Fibroblast of pulmonary artery (primary cell): Measurements from ENCODE around the gene POLR2J.

ENCODE experiments used
- DNase-seq: peaks from one replicate; pipeline ENCODE4 v3.0.0-alpha.2; 2010; ENCODE audit warnings: low read depth
- H3K4me3 ChIP-seq: replicated peaks from 2 replicates; pipeline ENCODE4 v1.5.1; 2011; ENCODE audit warnings: low read depth, mild to moderate bottlenecking, control low read depth, low read length, moderate library complexity
- TF ChIP-seq, protein P1 (sequence below): IDR thresholded peaks from 2 replicates; pipeline ENCODE4 v1.5.1; 2011; ENCODE audit warnings: mild to moderate bottlenecking, control low read depth, low read length, inconsistent platforms; ENCODE audit errors: missing control alignments

POLR2J gene

DNA sequence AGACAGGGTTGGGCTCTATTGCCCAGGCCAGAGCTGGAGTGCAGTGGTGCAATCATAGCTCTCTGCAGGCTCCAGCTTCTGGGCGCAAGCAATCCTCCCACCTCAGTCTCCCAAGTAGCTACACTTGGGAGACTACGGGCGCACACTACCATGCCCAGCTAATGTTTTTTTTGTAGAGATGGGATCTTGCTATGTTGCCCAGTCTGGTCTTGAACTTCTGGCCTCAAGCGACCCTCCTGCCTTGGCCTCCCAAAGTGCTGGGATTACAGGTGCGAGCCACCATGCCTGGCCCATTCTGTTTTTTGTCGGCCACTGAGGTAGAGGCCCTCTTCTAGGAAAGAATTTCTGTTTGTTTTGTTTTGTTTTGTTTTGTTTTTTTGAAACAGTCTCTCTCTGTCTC lies 26.3 kb downstream of the POLR2J start:
- H3K4me3 ChIP-seq, result no peak overlapping the region
- TF ChIP-seq, protein P1, sequence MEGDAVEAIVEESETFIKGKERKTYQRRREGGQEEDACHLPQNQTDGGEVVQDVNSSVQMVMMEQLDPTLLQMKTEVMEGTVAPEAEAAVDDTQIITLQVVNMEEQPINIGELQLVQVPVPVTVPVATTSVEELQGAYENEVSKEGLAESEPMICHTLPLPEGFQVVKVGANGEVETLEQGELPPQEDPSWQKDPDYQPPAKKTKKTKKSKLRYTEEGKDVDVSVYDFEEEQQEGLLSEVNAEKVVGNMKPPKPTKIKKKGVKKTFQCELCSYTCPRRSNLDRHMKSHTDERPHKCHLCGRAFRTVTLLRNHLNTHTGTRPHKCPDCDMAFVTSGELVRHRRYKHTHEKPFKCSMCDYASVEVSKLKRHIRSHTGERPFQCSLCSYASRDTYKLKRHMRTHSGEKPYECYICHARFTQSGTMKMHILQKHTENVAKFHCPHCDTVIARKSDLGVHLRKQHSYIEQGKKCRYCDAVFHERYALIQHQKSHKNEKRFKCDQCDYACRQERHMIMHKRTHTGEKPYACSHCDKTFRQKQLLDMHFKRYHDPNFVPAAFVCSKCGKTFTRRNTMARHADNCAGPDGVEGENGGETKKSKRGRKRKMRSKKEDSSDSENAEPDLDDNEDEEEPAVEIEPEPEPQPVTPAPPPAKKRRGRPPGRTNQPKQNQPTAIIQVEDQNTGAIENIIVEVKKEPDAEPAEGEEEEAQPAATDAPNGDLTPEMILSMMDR, result no peak
- DNase-seq, result no peak

- no peak overlapping the region for H3K4me3 ChIP-seq
- TF ChIP-seq, protein P1, result no peak
- no peak for DNase-seq
Observed at GRCh38 chr7:102451371-102452054, 27.2 kb downstream of the POLR2J start.

DNA sequence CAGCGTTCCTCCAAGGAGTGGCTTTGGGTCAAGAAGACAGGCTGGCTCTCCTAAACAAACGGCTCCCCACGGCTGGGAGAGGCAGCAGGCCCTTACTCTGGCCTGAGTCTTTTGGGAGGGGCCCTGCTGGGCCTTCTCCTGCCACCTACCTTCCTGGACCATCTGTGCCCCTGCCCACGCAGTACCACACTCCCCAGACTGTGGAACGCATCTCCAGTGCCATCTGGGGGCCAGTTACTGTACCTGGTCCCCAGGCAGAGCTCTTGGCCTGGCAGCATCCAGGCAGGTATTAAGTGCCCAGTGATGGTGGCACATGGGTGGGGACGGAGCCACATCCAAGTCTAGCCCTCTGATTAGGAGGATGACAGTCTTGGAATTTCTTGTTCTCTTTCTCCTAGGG lies 28.5 kb downstream of the POLR2J start:
- DNase-seq, result no peak
- TF ChIP-seq, protein P1, result peak; percentile 3

GRCh38 chr7:102449136-102449535 lies 29.6 kb downstream of the POLR2J start:
- TF ChIP-seq, protein P1, result no peak
- no peak for DNase-seq
- H3K4me3 ChIP-seq, result no peak overlapping the region

More for the DNA sequence above, 28.5 kb downstream of the POLR2J start:
- H3K4me3 ChIP-seq, result no peak overlapping the region

GRCh38 chr7:102447311-102447710 lies 31.4 kb downstream of the POLR2J start:
- H3K4me3 ChIP-seq, result no peak overlapping the region
- DNase-seq, result no peak
- TF ChIP-seq, protein P1, result no peak

GRCh38 chr7:102446387-102447156 lies 32.1 kb downstream of the POLR2J start:
- TF ChIP-seq, protein P1, result no peak
- no peak overlapping the region for H3K4me3 ChIP-seq
- DNase-seq, result no peak
